Epithelial cell of esophagus (primary cell): Measurements from ENCODE around the gene CALU.

ENCODE experiments used
- DNase-seq: peaks from one replicate; pipeline ENCODE4 v3.0.0; 2010; ENCODE audit warnings: low read depth
- H3K4me3 ChIP-seq: 2 replicates; pipeline ENCODE4 v1.5.1; 2011; ENCODE audit warnings: mild to moderate bottlenecking, low read length, control low read depth
- CTCF ChIP-seq: IDR thresholded peaks from 2 replicates; pipeline ENCODE4 v1.5.1; 2011; ENCODE audit warnings: low read depth, mild to moderate bottlenecking, low read length, control low read depth, inconsistent platforms; ENCODE audit not compliant: insufficient read depth; ENCODE audit errors: missing control alignments

Gene CALU

DNA sequence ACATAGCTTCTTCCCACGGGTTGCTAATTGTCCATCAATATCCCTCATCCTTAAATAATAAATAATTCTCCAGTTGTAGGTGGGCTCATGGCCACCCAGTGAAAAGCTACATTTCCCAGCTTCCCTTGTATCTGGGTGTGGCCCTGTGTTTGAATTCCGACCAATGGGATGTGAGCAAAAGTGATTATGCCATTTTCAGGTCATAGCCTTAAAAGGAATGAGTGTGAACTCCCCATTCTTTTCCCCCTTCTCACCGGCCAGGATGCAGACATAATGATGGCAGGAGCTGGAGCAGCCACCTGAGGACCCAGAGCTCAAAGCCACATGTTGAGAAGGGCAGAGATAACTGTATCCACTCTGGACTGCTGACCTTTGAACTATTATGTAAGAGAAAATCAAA lies 30.3 kb upstream of the CALU start:
- no peak for DNase-seq
- H3K4me3 ChIP-seq, result no peak overlapping the region
- TF ChIP-seq CTCF, result no peak

DNA sequence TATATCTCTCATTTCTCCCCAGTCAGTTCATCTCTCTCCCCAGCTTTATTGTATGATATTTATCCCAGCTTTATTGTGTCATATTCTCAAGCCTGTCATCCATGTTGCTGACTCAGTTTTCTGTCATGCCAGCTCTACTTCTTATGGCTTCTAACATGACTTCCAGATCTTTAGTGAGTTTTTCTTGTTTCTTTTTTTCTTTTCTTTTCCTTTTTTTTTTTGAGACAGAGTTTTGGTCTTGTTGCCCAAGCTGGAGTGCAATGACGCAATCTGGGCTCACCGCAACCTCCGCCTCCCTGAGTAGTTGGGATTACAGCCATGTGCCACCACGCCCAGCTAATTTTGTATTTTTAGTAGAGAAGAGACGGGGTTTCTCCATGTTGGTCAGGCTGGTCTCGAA lies 28.7 kb upstream of the CALU start:
- H3K4me3 ChIP-seq, result no peak overlapping the region
- no peak for TF ChIP-seq CTCF
- DNase-seq, result peak; percentile 51

DNA sequence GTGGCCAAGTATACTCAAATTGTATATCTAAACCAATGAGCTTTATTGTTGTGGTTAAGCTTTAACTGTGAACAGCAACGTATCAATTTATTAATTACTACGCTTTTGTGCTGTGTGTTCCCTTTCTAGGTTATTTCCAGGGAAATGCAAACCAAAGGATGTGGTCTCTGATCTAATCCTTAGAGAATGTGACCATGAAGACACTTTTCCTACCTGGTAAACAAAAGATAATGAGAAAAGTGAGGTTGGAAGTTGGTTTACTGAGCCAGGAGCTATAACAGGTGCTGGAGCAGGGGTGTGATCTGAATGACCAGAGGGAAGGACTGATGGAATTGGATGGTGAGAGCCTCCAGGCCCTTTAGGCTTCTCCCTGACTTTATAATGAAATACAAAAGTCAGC lies 25.4 kb upstream of the CALU start:
- H3K4me3 ChIP-seq, result no peak overlapping the region
- no peak for TF ChIP-seq CTCF
- DNase-seq, result peak; percentile 51

DNA sequence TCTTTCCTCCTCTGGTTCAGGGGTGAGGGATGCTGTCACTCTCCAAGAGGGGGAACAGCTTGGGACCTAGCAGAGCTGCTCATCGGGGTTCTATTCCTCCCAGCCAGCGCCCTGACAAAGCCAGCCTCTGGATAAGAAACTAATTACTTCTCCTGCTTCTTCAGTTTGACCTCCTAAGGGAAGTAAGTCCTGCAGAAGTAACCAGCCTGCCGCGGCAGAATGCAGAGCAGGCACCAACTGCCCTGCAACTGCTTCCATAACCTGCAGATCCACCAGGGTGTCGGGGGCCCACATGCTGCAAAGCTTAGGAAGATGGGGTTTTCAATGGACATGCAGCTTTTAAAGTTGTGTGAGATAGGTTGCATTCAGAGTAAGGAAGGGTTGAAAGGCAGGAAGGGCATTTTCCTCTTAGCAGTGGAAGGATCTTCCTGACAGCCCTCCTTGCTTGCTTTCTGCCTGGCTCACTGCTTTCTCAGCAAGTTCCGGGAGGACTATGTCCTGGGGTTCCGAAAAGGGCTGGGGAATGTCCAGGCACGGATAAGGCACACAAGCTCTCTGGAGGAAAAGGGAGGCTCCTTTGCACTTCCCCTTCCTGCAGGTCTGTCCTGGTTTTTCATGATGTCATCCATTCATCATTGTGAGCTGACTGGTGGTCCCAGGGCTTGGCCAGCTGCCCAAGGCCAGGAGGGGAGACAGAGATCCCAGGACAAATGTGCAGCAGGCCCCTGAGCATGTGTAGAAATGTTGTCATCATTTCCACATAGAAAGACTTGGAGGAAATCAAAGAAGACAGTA lies 24.3 kb upstream of the CALU start:
- H3K4me3 ChIP-seq, result no peak overlapping the region
- TF ChIP-seq CTCF, result no peak
- no peak for DNase-seq

DNA sequence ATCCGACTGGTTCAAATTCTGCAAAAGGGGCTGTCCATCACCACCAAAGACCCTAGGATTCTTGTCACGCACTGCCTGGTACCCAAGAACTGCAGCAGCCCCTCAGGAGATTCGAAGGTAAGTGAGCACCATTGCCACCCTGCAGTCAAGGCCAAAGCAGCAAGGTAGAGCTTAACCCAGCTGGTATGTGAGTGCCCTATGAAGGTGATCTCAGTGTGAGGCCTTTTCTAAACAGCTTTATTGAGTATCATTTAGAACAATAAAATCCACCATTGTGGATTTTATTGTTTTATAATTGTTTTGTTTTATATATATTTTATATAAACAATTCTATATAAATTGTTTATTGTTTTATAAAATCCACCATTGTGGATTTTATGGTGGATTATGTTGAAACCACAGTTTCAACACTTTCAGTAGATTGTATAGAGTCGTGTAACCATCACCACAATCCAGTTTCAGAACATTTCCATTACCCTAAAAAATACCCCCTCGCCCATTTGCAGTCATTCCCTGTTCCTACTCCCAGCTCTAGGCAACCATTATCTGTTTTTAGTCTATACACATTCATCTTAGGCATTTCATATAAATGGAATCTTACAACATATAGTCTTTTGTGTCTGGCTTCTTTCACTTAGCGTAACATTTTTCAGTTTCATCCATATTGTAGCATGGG lies 20.1 kb upstream of the CALU start:
- no peak for DNase-seq
- TF ChIP-seq CTCF, result no peak
- H3K4me3 ChIP-seq, result no peak overlapping the region

DNA sequence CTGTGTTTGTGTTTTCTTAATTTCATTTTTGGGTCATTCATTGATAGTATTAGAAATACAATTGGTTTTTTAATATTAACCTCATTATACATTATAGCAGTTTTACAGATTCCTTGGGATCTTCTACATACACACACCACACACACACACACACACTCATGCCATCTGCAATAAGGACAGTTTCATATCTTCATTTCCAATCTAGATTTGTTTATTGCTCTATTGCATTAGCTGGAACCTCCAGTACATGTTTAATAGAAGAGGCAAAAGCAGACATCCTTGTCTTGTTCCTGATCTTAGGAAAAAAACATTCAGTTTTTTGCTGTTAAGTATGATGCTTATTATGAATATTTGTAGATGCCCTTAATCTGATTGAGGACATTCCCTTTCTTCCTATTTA lies 17.8 kb upstream of the CALU start:
- DNase-seq, result no peak
- no peak for TF ChIP-seq CTCF
- no peak overlapping the region for H3K4me3 ChIP-seq
